K562 (cell line): ENCODE data around the gene SAMD8. TPM values are rescaled to one million over a fixed set of nuclear protein-coding genes. Genes with fewer than 3 reads are reported as not detected.

Experiments used
- ARID1B ChIP-seq: fragments of 450-650 bp; IDR thresholded peaks from 2 replicates; pipeline ENCODE4 v1.6.1; 2016; ENCODE audit warnings: antibody characterized with exemption, mild to moderate bottlenecking, inconsistent platforms
- DDX20 ChIP-seq: fragments of 450-650 bp; IDR thresholded peaks from 2 replicates; pipeline ENCODE4 v1.6.1; 2016; ENCODE audit warnings: missing genetic modification characterization, low read depth, mild to moderate bottlenecking, missing compliant biosample characterization, moderate library complexity
- GTF2F1 ChIP-seq: IDR thresholded peaks from 2 replicates; pipeline ENCODE4 v1.6.1; 2011; ENCODE audit warnings: low read depth, low read length, improper control_type of control experiment
- IFI16 ChIP-seq: fragments of 250-450 bp; sonication (Bioruptor Pico); IDR thresholded peaks from 2 replicates; pipeline ENCODE4 v2.1.2; 2022; ENCODE audit warnings: mild to moderate bottlenecking, inconsistent platforms
- MCM7 ChIP-seq, 2 experiments: fragments of 450-650 bp; IDR thresholded peaks; 2 replicates each; pipeline ENCODE4 v1.6.1; 2016 to 2018
- MXI1 ChIP-seq: IDR thresholded peaks from 2 replicates; pipeline ENCODE4 v1.6.1; 2011; ENCODE audit warnings: low read depth, mild to moderate bottlenecking, improper control_type of control experiment, low read length
- POLR2AphosphoS5 ChIP-seq: IDR thresholded peaks from 2 replicates; pipeline ENCODE4 v1.6.1; 2011; ENCODE audit warnings: mild to moderate bottlenecking, low read depth, low read length, moderate library complexity; ENCODE audit not compliant: control insufficient read depth, insufficient read depth
- SMC3 ChIP-seq: conservative IDR thresholded peaks from 2 replicates; pipeline ENCODE4 v1.6.1; 2011; ENCODE audit warnings: low read depth, low read length, improper control_type of control experiment; ENCODE audit not compliant: insufficient read depth
- TCF7L2 ChIP-seq: fragments of 150-350 bp; IDR thresholded peaks from 2 replicates; pipeline ENCODE4 v1.6.1; 2016; ENCODE audit warnings: low read depth, mild to moderate bottlenecking, low read length, moderate library complexity
- TEAD2 ChIP-seq: fragments of 450-650 bp; IDR thresholded peaks from 2 replicates; pipeline ENCODE4 v1.6.1; 2016; ENCODE audit warnings: missing genetic modification characterization, control low read depth, missing compliant biosample characterization
- ZBTB43 ChIP-seq: sonication (generic); formaldehyde crosslinking; IDR thresholded peaks from 2 replicates; pipeline ENCODE4 v1.8.0; 2023; ENCODE audit warnings: mild to moderate bottlenecking, missing genetic modification reagents
- ZFP1 ChIP-seq: fragments of 450-650 bp; formaldehyde crosslinking; IDR thresholded peaks from 2 replicates; pipeline ENCODE4 v1.4.0; 2020; ENCODE audit warnings: mild to moderate bottlenecking, mixed read lengths
- ZNF253 ChIP-seq: fragments of 250-450 bp; sonication (Bioruptor Pico); conservative IDR thresholded peaks from 2 replicates; pipeline ENCODE4 v1.6.1; 2021; ENCODE audit warnings: mild to moderate bottlenecking
- ZNF512 ChIP-seq: IDR thresholded peaks from 2 replicates; pipeline ENCODE4 v1.6.1; 2016; ENCODE audit warnings: missing genetic modification characterization, missing compliant biosample characterization
- polyA plus RNA-seq, 8 experiments: library from polyadenylated mRNA; depleted of rRNA in 4 of 8; stranded (reverse) in 5 of 8; unstranded in 3 of 8; fragments of >200 nt; fragmentation: Nextera tagmentation in 2 of 8; fragmentation: Illumina TruSeq in 1 of 8; extraction: Ambion mirVana in 2 of 8; extraction: Trizol in 1 of 8; gene quantifications; 2 replicates each; pipeline versions ENCODE4 v1.2.1 to v1.2.3, GENCODE V29; 2011 to 2014; ENCODE audit warnings: inconsistent platforms in 1 of 8, missing spikeins in 1 of 8
- total RNA-seq, 7 experiments: library from RNA; depleted of rRNA in 6 of 7; stranded (reverse); fragments of >200 nt in 6 of 7; fragmentation: Illumina TruSeq in 2 of 7; extraction: Trizol in 2 of 7; gene quantifications; 2 replicates each; pipeline versions ENCODE4 v1.2.1 to v1.2.3, GENCODE V29; 2011 to 2021; ENCODE audit warnings: low replicate concordance in 1 of 7
- TF ChIP-seq, protein P1 (sequence below): sonication (generic); formaldehyde crosslinking; IDR thresholded peaks from 2 replicates; pipeline ENCODE4 v1.9.0; 2022; ENCODE audit warnings: mild to moderate bottlenecking, missing genetic modification reagents
- TF ChIP-seq, protein P2 (sequence below): sonication (generic); formaldehyde crosslinking; IDR thresholded peaks from 2 replicates; pipeline ENCODE4 v1.8.0; 2022; ENCODE audit warnings: mild to moderate bottlenecking, missing genetic modification reagents
- TF ChIP-seq, protein P3 (sequence below), 3 experiments: fragments of 200-800 bp in 1 of 3; fragments of 250-450 bp in 1 of 3; fragments of 450-650 bp in 1 of 3; sonication (Bioruptor Pico) in 1 of 3; sonication (Bioruptor generic) in 1 of 3; formaldehyde crosslinking in 1 of 3; IDR thresholded peaks; 2 replicates each; pipeline versions ENCODE4 v1.6.1 to v1.8.0; 2016 to 2022; ENCODE audit warnings: mild to moderate bottlenecking in 2 of 3, missing genetic modification characterization in 2 of 3, missing compliant biosample characterization in 1 of 3, moderate library complexity in 1 of 3
- TF ChIP-seq, protein P4 (sequence below): fragments of 250-450 bp; sonication (Bioruptor Pico); IDR thresholded peaks from 2 replicates; pipeline ENCODE4 v1.4.0; 2020; ENCODE audit warnings: mild to moderate bottlenecking, moderate library complexity

Gene SAMD8
- total and polyA plus RNA-seq, 9 of the 15 experiments (the other 6 are each of a cell fraction or from before 2014, with no cell fraction given) = 2.7 to 16.1 (median 6.2) TPM

- TF ChIP-seq ZNF512 (tag) = no peak
- TF ChIP-seq ZNF253 (CRISPR knock-in tag) = no peak
- TF ChIP-seq, protein P1, sequence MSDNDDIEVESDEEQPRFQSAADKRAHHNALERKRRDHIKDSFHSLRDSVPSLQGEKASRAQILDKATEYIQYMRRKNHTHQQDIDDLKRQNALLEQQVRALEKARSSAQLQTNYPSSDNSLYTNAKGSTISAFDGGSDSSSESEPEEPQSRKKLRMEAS (CRISPR knock-in tag) = no peak
- no peak for TF ChIP-seq TEAD2 (tag)
- no peak for TF ChIP-seq SMC3
- TF ChIP-seq ARID1B = peak; percentile 36; the same call in 1 of the 2 replicates
- no peak for TF ChIP-seq ZFP1 (CRISPR knock-in tag)
- peak; percentile 30; the same call in 1 of the 2 replicates for TF ChIP-seq POLR2AphosphoS5
- TF ChIP-seq IFI16 = no peak
- TF ChIP-seq DDX20 = no peak
- TF ChIP-seq, protein P2, sequence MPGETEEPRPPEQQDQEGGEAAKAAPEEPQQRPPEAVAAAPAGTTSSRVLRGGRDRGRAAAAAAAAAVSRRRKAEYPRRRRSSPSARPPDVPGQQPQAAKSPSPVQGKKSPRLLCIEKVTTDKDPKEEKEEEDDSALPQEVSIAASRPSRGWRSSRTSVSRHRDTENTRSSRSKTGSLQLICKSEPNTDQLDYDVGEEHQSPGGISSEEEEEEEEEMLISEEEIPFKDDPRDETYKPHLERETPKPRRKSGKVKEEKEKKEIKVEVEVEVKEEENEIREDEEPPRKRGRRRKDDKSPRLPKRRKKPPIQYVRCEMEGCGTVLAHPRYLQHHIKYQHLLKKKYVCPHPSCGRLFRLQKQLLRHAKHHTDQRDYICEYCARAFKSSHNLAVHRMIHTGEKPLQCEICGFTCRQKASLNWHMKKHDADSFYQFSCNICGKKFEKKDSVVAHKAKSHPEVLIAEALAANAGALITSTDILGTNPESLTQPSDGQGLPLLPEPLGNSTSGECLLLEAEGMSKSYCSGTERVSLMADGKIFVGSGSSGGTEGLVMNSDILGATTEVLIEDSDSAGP (CRISPR knock-in tag) = no peak
- TF ChIP-seq, protein P3, sequence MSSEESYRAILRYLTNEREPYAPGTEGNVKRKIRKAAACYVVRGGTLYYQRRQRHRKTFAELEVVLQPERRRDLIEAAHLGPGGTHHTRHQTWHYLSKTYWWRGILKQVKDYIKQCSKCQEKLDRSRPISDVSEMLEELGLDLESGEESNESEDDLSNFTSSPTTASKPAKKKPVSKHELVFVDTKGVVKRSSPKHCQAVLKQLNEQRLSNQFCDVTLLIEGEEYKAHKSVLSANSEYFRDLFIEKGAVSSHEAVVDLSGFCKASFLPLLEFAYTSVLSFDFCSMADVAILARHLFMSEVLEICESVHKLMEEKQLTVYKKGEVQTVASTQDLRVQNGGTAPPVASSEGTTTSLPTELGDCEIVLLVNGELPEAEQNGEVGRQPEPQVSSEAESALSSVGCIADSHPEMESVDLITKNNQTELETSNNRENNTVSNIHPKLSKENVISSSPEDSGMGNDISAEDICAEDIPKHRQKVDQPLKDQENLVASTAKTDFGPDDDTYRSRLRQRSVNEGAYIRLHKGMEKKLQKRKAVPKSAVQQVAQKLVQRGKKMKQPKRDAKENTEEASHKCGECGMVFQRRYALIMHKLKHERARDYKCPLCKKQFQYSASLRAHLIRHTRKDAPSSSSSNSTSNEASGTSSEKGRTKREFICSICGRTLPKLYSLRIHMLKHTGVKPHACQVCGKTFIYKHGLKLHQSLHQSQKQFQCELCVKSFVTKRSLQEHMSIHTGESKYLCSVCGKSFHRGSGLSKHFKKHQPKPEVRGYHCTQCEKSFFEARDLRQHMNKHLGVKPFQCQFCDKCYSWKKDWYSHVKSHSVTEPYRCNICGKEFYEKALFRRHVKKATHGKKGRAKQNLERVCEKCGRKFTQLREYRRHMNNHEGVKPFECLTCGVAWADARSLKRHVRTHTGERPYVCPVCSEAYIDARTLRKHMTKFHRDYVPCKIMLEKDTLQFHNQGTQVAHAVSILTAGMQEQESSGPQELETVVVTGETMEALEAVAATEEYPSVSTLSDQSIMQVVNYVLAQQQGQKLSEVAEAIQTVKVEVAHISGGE (CRISPR knock-in tag; IDR thresholded peaks at IDR 0.05) = no peak
- TF ChIP-seq GTF2F1 = no peak
- no peak for TF ChIP-seq MXI1
- no peak for TF ChIP-seq TCF7L2
- no peak for TF ChIP-seq ZBTB43 (CRISPR knock-in tag)
- TF ChIP-seq, protein P4, sequence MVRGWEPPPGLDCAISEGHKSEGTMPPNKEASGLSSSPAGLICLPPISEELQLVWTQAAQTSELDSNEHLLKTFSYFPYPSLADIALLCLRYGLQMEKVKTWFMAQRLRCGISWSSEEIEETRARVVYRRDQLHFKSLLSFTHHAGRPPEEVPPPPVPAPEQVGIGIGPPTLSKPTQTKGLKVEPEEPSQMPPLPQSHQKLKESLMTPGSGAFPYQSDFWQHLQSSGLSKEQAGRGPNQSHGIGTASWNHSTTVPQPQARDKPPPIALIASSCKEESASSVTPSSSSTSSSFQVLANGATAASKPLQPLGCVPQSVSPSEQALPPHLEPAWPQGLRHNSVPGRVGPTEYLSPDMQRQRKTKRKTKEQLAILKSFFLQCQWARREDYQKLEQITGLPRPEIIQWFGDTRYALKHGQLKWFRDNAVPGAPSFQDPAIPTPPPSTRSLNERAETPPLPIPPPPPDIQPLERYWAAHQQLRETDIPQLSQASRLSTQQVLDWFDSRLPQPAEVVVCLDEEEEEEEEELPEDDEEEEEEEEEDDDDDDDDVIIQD (CRISPR knock-in tag) = no peak
- no peak for TF ChIP-seq MCM7 (IDR thresholded peaks at IDR 0.05)
Measured at GRCh38 chr10:75123088-75123682, 11.7 kb downstream of the SAMD8 start (continued).
